Fibroblast of skin of right biceps (primary cell): ENCODE data around the gene GID8.
A peak's percentile ranks its signal among the peaks of the same experiment; 100 is the strongest.

Source experiments
- DNase-seq: peaks from one replicate; pipeline ENCODE4 v3.0.0-alpha.2; 2013

The GID8 gene

GRCh38 chr20:62971950-62972844 lies 34.2 kb downstream of the GID8 start:
- peak; percentile 70 for DNase-seq

- DNase-seq = no peak
Measured at GRCh38 chr20:62972845-62973745, 35.1 kb downstream of the GID8 start.

- no peak for DNase-seq
Measured at GRCh38 chr20:62975251-62975760, 37.4 kb downstream of the GID8 start.

DNA sequence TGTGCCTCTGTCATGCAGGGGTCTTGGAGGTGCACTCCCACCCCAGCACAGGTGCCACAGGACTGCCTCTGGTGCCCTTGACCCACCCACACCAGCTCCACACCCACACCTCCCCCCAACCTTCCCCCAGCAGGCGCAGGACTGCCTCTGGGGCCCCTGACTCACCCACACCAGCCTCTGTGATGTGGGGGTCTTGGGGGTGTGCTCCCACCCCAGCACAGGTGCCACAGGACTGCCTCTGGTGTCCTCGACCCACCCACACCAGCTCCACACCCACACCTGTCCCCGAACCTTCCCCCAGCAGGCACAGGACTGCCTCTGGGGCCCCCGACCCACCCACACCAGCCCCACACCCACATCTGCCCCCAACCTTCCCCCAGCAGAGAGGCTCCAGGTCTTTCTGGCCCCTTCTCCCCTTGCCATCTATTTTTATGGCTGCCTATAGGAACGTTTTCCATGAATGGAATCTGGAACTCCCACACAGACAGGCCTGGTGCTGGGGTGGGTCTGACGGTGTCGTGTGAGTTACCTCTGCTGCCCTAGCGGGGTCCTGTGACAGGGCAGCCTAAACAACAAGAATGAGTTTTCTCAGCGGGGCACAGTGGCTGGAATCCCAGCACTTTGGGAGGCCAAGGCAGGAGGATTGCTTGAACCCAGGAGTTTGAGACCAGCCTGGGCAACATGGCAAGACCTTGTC lies 38.0 kb downstream of the GID8 start:
- no peak for DNase-seq

- no peak for DNase-seq
Measured at GRCh38 chr20:62976886-62977285, 38.9 kb downstream of the GID8 start.

- no peak for DNase-seq
Measured at GRCh38 chr20:62977613-62978560, 39.9 kb downstream of the GID8 start.

DNA sequence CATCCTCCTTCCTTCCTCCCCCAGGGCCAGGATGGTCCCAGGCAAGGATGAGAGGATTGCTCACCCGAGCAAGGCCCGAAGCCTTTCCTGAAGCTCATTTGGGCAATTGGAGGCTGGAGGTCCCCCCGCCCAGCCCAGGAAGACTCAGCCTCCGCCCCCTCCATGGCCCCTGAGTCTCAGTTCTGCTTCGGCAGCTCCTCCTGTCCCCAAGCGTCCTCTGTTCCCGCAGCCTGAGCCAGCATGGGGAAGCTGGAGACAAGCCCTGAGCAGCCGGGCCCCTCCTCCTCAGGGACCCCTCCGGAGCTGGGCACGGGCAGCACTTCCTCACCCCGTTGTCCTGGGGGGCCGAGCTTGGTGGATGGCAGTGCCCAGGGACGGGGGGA lies 40.6 kb downstream of the GID8 start:
- DNase-seq = no peak

- no peak for DNase-seq
Measured at GRCh38 chr20:62979310-62979709, 41.4 kb downstream of the GID8 start.

DNA sequence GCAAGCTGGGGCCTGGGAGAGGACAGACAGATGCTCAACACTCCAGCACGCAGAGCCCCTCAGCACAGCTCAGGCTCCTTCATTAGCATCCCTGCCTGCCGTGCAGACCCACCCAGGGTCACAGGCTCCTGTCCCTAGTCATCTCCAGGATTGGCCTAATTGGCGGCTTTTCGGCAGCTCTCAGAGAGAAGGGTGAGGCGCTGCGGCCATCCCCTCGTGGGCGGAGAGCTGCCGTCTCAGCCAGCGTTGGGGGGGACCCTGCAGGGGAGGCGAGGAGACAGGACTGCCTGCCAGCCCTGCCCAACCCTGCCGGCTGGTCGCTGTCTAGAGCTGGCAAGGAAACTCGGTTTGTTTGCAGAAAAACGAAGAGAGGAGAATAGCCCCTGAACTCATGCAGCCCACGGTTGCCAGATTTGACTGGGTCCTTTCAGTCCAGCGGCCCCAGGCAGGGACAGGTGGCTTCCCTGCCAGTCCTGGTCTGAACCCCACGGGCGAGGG lies 42.0 kb downstream of the GID8 start:
- no peak for DNase-seq

DNA sequence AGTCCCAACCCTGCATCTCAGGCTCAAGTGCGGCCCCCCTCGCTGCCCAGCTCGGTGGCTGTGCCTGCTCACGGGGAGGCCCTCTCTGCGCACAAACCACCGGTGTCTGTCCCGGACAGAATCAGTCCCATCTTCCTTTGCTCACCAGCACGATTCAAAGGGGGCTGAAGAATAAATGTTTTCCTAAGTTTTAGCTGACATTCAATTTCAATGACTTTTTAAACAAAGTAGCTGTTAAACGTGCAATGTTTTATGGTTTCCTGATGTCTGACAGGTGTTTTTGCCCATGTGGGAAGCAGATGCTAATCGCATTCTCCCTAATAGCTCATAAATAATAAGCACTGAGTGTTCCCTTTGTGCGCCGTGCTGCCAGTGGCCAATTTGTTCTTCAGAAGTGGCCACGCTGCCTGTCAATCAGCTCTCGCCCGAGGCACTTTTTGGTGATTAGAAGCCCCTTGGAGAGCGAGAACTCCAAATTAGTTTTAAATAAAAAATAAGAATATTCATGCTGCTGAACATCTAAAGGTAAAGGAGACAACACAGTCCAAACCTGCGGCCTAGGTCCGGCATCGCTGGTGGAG lies 42.5 kb downstream of the GID8 start:
- no peak for DNase-seq

- no peak for DNase-seq
Measured at GRCh38 chr20:62980970-62981369, 43.0 kb downstream of the GID8 start.

DNA sequence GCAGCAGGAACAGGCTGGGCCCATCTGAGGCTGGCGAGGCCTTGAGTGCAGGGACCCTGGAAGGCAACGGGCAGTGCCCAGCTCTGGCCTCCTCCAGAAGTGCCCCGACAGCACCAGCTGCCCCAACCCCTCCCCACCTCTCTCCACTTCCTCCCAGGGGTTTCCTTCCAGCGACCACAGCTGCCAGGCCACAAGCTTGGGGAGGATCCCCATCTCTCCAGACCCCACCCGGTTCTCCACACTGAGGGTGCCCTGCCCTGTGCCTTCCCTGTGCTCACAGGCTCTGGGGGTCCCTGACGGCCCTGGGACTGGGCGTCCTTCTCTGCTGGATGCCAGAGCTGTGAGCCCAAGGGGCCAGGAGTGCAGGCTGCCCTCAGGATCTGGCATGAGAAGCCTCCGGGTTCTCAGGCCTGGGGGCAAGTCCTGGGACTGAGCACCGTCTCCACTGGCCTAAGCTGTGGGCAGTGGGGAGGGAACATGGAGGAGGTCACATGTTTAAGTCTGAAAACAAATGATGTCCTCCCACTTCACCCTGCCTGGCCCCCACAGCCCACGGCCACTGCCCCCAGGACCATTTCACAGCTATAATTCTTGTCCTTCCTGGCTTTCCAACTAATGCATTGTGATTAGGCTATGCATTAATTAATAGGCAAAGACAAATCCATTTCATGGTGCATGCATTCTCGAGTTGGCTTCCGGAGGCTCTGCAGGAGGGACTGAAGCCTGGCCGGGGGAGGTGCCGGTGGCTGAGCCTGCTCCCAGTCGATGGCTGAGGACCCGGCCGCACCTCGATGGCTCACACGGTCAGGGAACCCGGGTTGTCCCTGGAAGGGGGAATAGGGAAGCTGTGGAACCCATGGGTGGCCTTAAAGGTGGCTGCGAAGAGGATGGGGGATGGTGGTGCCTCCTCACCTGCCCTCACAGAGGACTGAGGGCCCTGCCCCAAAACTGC lies 44.5 kb downstream of the GID8 start:
- no peak for DNase-seq

DNA sequence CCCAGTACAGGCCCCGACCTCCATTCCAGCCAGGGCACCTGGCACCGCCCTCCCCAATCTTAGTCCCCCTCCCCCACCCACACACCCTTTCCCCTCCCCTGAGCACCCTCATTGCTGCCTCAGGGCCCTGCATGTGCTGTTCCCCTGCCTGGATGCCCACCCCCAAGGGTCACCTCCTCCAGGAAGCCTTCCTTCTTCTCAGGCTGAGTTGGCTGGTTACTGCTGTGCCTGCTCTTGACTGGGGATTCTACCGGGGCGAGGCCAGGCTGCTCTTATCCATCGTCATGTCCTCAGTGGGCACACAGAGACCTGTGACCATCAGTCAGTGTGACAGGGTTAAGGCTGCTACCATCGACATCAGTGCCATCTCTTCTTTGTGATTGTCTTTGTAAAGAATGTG lies 45.3 kb downstream of the GID8 start:
- DNase-seq = no peak

GRCh38 chr20:62984666-62985443 lies 46.9 kb downstream of the GID8 start:
- DNase-seq = no peak

GRCh38 chr20:62985444-62985778 lies 47.5 kb downstream of the GID8 start:
- DNase-seq = no peak

DNA sequence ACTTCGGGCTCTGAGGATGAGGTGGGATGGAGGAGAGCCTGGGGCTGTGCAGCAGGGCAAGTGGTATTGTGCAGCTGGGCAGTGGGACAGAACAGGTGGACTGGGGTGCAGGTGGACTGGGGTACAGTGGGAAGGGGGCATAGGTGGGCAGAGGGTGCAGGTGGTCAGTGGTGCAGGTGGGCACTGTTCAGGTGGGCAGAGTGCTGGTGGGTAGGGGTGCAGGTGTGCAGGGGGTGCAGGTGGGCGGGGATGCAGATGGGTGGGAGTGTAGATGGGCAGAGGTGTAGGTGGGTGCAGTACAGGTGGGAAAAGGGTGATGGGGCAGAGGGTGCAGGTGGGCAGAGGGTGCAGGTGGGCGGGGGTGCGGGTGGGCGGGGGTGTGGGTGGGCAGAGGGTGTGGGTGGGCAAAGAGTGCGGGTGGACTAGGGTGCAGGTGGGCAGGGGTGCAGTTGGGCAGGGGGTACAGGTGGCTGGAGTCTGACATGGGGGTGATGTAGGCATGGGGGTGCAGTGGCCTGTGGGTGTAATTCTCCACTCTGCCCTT lies 48.4 kb downstream of the GID8 start:
- DNase-seq = no peak

- no peak for DNase-seq
Measured at GRCh38 chr20:62987114-62987513, 49.2 kb downstream of the GID8 start.

- DNase-seq = no peak
Measured at GRCh38 chr20:62989201-62989601, 51.3 kb downstream of the GID8 start.

DNA sequence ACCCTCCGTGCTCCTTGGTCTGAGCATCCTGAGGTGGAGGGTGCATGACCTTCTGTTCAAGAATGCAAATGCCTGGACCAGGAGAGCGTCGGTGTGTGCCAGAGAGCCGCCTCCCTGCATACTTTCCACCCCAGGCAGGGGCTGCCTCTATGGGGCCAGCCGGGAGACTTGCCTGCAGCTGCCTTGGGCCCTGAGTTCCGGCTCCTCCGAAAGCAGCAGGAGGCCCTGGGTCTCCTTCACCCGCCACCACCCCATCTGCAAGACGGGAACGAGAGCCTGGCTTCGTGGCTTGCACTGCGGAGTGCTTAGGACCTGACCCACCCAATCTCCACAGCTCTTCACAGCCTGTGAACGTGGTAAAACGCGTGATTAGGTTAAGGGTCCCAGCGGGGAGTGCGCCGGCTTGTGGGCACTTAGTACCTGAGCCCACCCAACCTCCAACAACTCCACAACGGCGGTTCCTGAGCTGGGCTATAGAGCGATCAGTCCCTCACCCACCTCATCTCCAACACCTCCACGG lies 52.4 kb downstream of the GID8 start:
- no peak for DNase-seq
